ENCODE measurements around the gene CRYBG2. TPM values are rescaled to one million over a fixed set of nuclear protein-coding genes. Genes with fewer than 3 reads are reported as not detected.

Gene CRYBG2
- total and polyA plus RNA-seq, 7 donors, result 0.55 to 21.0 (median 13.8) TPM; not detected in 2

GRCh38 chr1:26290122-26290881 lies 63.6 kb downstream of the CRYBG2 start:
- Histone ChIP-seq H3K4me3 (no peak overlapping the region), H3K9me3 (no peaks in the 10 kb centered on the region), H3K27me3 (no peaks in the 10 kb centered on the region), H3K27ac (peak overlapping the region in 3 of 4 donors; percentile 10 to 60 (median 60)), H3K36me3 (no peaks in the 10 kb centered on the region), H3K4me1 (peaks cover 0 to 9% (median 4%) of the 10 kb centered on the region in 4 donors)
- TF ChIP-seq EP300 (IDR thresholded peaks at IDR 0.05), result no peak
- TF ChIP-seq POLR2A (IDR thresholded peaks at IDR 0.05), result no peak
- no peak for TF ChIP-seq POLR2AphosphoS5 (IDR thresholded peaks at IDR 0.05)
- TF ChIP-seq CTCF (IDR thresholded peaks at IDR 0.05), result no peak
- intact Hi-C loops (cut with DNase I), result no loop called here
- 61 to 85% methylated on average over 11 of the region's 11 CpGs for WGBS, 2 donors
- no peak for DNase-seq

DNA sequence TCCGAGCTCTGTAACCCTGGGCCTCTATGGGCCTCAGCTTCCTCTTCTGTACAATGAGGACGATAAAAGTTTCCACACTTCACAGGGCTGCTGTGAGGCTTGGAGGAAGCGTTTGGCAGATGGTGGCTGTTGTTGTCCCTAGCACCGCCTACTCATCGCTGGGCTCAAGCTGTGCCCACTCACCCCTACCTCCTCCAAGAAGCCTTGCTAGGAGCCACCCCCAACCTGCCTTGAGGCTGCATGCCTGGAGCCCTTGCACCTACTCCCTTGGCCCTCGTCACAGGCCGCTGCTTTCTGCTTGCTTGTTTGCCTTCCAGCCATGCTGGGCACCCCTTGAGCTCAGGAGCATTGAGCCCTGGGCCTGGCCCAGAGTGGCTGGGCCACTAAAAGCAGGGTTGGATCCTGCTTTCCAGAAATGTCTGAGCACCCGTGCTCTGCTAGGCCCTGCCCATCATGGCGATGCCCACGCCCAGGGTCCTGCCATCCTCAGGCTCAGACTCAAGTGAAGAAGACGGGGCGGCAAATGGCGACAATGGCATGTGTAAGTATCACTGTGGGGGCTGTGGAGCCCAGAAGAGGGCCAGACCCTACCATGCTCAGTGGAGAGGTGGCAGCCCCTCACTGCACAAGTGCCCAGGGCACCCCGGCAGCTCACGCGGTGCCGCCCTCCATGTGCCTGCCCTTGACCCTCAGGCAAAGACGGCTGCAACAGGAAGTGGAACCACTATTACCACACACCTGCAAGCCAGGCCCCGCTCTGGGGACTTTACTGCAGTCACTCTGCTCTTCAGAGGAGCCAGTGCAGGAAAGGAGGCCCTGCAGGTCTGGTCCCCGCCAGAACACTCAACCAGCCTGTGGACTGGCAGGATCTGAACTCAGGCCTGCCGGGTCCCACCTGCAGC lies 64.5 kb downstream of the CRYBG2 start:
- Histone ChIP-seq H3K4me1 (peaks cover 0 to 15% (median 13%) of the 10 kb centered on the region in 4 donors), H3K9me3 (no peaks in the 10 kb centered on the region), H3K27me3 (no peaks in the 10 kb centered on the region), H3K36me3 (no peaks in the 10 kb centered on the region), H3K4me3 (no peak overlapping the region), H3K27ac (peak overlapping the region; percentile 10 to 60 (median 32))
- 57 to 89% methylated on average over 21 of the region's 21 CpGs for WGBS, 2 donors
- DNase-seq, result no peak
- intact Hi-C loops (cut with DNase I), result no loop called here
- TF ChIP-seq EP300 (IDR thresholded peaks at IDR 0.05) (no peak), POLR2A (IDR thresholded peaks at IDR 0.05) (no peak), POLR2AphosphoS5 (IDR thresholded peaks at IDR 0.05) (no peak), CTCF (IDR thresholded peaks at IDR 0.05) (no peak)

GRCh38 chr1:26288311-26288941 lies 65.5 kb downstream of the CRYBG2 start:
- Histone ChIP-seq H3K9me3 (no peaks in the 10 kb centered on the region), H3K4me3 (no peak overlapping the region), H3K27ac (peak overlapping the region; percentile 10 to 60 (median 52)), H3K4me1 (peaks cover 0 to 18% (median 15%) of the 10 kb centered on the region in 4 donors), H3K27me3 (no peaks in the 10 kb centered on the region), H3K36me3 (no peaks in the 10 kb centered on the region)
- TF ChIP-seq CTCF (IDR thresholded peaks at IDR 0.05), result no peak
- no peak for TF ChIP-seq EP300 (IDR thresholded peaks at IDR 0.05)
- no peak for TF ChIP-seq POLR2A (IDR thresholded peaks at IDR 0.05)
- no peak for TF ChIP-seq POLR2AphosphoS5 (IDR thresholded peaks at IDR 0.05)
- intact Hi-C loops (cut with DNase I), result no loop called here
- DNase-seq, result no peak
- 35 to 38% methylated on average over 5 of the region's 5 CpGs for WGBS, 2 donors

DNA sequence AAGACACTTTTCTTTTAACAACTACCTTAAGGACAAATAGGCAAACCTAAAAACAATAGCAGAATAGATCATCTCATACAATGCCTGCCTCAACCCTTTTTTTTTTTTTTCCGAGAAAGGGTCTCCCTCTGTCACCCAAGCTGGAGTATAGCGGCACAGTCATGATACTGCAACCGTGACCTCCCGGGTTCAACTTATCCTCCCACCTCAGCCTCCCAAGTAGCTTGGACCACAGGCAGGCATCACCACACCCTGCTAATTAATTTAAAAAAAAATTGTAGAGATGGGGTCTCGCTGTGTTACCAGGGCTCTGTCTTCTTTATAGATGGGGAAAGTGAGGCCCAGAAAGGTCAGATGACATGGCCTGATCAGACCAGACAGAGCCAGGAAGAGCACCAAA lies 66.1 kb downstream of the CRYBG2 start:
- Histone ChIP-seq H3K27ac (peak overlapping the region; percentile 10 to 60 (median 52)), H3K4me1 (peaks cover 0 to 18% (median 16%) of the 10 kb centered on the region in 4 donors), H3K27me3 (no peaks in the 10 kb centered on the region), H3K4me3 (no peak overlapping the region), H3K9me3 (no peaks in the 10 kb centered on the region), H3K36me3 (no peaks in the 10 kb centered on the region)
- TF ChIP-seq EP300 (IDR thresholded peaks at IDR 0.05) (no peak), POLR2AphosphoS5 (IDR thresholded peaks at IDR 0.05) (no peak), POLR2A (IDR thresholded peaks at IDR 0.05) (no peak)
- no peak for DNase-seq
- WGBS, 2 donors, result 59 to 90% methylated on average over 5 of the region's 5 CpGs
- intact Hi-C loops (cut with DNase I), result no loop called here
